K562 (cell line): ENCODE data around the gene RBL1. TPM values are rescaled to one million over a fixed set of nuclear protein-coding genes. Genes with fewer than 3 reads are reported as not detected.
A peak's percentile ranks its signal among the peaks of the same experiment; 100 is the strongest.

Experiments used
- ARID1B ChIP-seq: fragments of 450-650 bp; IDR thresholded peaks from 2 replicates; pipeline ENCODE4 v1.6.1; 2016; ENCODE audit warnings: antibody characterized with exemption, mild to moderate bottlenecking, inconsistent platforms
- ATF1 ChIP-seq, 2 experiments: fragments of 450-650 bp in 1 of 2; IDR thresholded peaks; 2 replicates each; pipeline ENCODE4 v1.6.1; 2016; ENCODE audit warnings: missing compliant biosample characterization in 1 of 2, missing genetic modification characterization in 1 of 2
- ATF7 ChIP-seq: fragments of 450-650 bp; IDR thresholded peaks from 2 replicates; pipeline ENCODE4 v1.7.1; 2014; ENCODE audit warnings: mild to moderate bottlenecking, moderate library complexity
- C11orf30 ChIP-seq: fragments of 450-650 bp; IDR thresholded peaks from 2 replicates; pipeline ENCODE4 v1.6.1; 2016; ENCODE audit warnings: low read depth, mild to moderate bottlenecking
- CC2D1A ChIP-seq: fragments of 450-650 bp; IDR thresholded peaks from 2 replicates; pipeline ENCODE4 v1.6.1; 2017; ENCODE audit warnings: mild to moderate bottlenecking
- DIDO1 ChIP-seq: fragments of 450-650 bp; IDR thresholded peaks from 2 replicates; pipeline ENCODE4 v1.6.1; 2016; ENCODE audit warnings: low read depth, missing biosample characterization, missing genetic modification characterization
- EHMT2 ChIP-seq: fragments of 450-650 bp; IDR thresholded peaks from 2 replicates; pipeline ENCODE4 v1.6.1; 2018; ENCODE audit warnings: antibody characterized with exemption
- ESRRA ChIP-seq: fragments of 450-650 bp; IDR thresholded peaks from 2 replicates; pipeline ENCODE4 v1.6.1; 2014; ENCODE audit warnings: low read depth, mild to moderate bottlenecking, moderate library complexity, borderline replicate concordance
- FOXK1 ChIP-seq: sonication (generic); formaldehyde crosslinking; IDR thresholded peaks from 2 replicates; pipeline ENCODE4 v1.8.0; 2022; ENCODE audit warnings: missing genetic modification reagents, mild to moderate bottlenecking, borderline replicate concordance
- HOXB6 ChIP-seq: fragments of 250-450 bp; sonication (Bioruptor Pico); IDR thresholded peaks from 2 replicates; pipeline ENCODE4 v1.5.1; 2022; ENCODE audit warnings: mild to moderate bottlenecking, borderline replicate concordance
- KAT2B ChIP-seq: IDR thresholded peaks from one replicate; pipeline ENCODE4 v1.6.1; 2012; ENCODE audit warnings: low read depth, mild to moderate bottlenecking, control low read depth, inconsistent platforms, low read length, moderate library complexity
- KAT7 ChIP-seq: sonication (generic); formaldehyde crosslinking; IDR thresholded peaks from 2 replicates; pipeline ENCODE4 v1.8.0; 2022; ENCODE audit warnings: missing genetic modification reagents, mild to moderate bottlenecking, borderline replicate concordance
- L3MBTL2 ChIP-seq: fragments of 450-650 bp; IDR thresholded peaks from 2 replicates; pipeline ENCODE4 v1.6.1; 2016; ENCODE audit warnings: mild to moderate bottlenecking, moderate library complexity
- MTA2 ChIP-seq: fragments of 450-650 bp; IDR thresholded peaks from 2 replicates; pipeline ENCODE4 v1.6.1; 2016; ENCODE audit warnings: low read depth
- NR4A1 ChIP-seq, 2 experiments: fragments of 250-450 bp in 1 of 2; fragments of 450-650 bp in 1 of 2; sonication (Bioruptor Pico) in 1 of 2; IDR thresholded peaks; 2 replicates each; pipeline versions ENCODE4 v1.4.0 to v1.6.1; 2016 to 2020; ENCODE audit warnings: mild to moderate bottlenecking in 2 of 2, missing compliant biosample characterization in 1 of 2, missing genetic modification characterization in 1 of 2, moderate library complexity in 1 of 2
- POLR2A ChIP-seq: fragments of 450-650 bp; conservative IDR thresholded peaks from 2 replicates; pipeline ENCODE4 v1.6.1; 2016
- POLR2G ChIP-seq: fragments of 200-400 bp; formaldehyde crosslinking; IDR thresholded peaks from 2 replicates; pipeline ENCODE4 v1.6.1; 2017; ENCODE audit warnings: low read depth, mild to moderate bottlenecking, antibody characterized with exemption, low read length, moderate library complexity
- PRMT5 ChIP-seq: sonication (generic); formaldehyde crosslinking; IDR thresholded peaks from 2 replicates; pipeline ENCODE4 v1.5.0; 2020; ENCODE audit warnings: missing genetic modification reagents
- RUNX1 ChIP-seq: sonication (generic); IDR thresholded peaks from 2 replicates; pipeline ENCODE4 v1.6.1; 2016; ENCODE audit warnings: antibody characterized with exemption, low read depth
- SMARCA5 ChIP-seq: fragments of 450-650 bp; IDR thresholded peaks from 2 replicates; pipeline ENCODE4 v1.6.1; 2016
- SREBF1 ChIP-seq: fragments of 150-350 bp; IDR thresholded peaks from 2 replicates; pipeline ENCODE4 v1.6.1; 2014; ENCODE audit warnings: antibody characterized with exemption, low read depth, low read length, borderline replicate concordance
- ZNF445 ChIP-seq: fragments of 250-450 bp; sonication (Bioruptor Pico); IDR thresholded peaks from 2 replicates; pipeline ENCODE4 v1.4.0; 2020; ENCODE audit warnings: low read depth, mild to moderate bottlenecking, moderate library complexity
- ZNF785 ChIP-seq: fragments of 250-450 bp; sonication (Bioruptor Pico); IDR thresholded peaks from 2 replicates; pipeline ENCODE4 v1.4.0; 2020; ENCODE audit warnings: mild to moderate bottlenecking
- ZSCAN32 ChIP-seq: fragments of 450-650 bp; formaldehyde crosslinking; IDR thresholded peaks from 2 replicates; pipeline ENCODE4 v1.4.0; 2020; ENCODE audit warnings: mild to moderate bottlenecking, moderate library complexity
- polyA plus RNA-seq, 8 experiments: library from polyadenylated mRNA; depleted of rRNA in 4 of 8; stranded (reverse) in 5 of 8; unstranded in 3 of 8; fragments of >200 nt; fragmentation: Nextera tagmentation in 2 of 8; fragmentation: Illumina TruSeq in 1 of 8; extraction: Ambion mirVana in 2 of 8; extraction: Trizol in 1 of 8; gene quantifications; 2 replicates each; pipeline versions ENCODE4 v1.2.1 to v1.2.3, GENCODE V29; 2011 to 2014; ENCODE audit warnings: inconsistent platforms in 1 of 8, missing spikeins in 1 of 8
- total RNA-seq, 7 experiments: library from RNA; depleted of rRNA in 6 of 7; stranded (reverse); fragments of >200 nt in 6 of 7; fragmentation: Illumina TruSeq in 2 of 7; extraction: Trizol in 2 of 7; gene quantifications; 2 replicates each; pipeline versions ENCODE4 v1.2.1 to v1.2.3, GENCODE V29; 2011 to 2021; ENCODE audit warnings: low replicate concordance in 1 of 7
- TF ChIP-seq, protein P1 (sequence below): fragments of 150-350 bp; IDR thresholded peaks from 2 replicates; pipeline ENCODE4 v1.6.1; 2014; ENCODE audit warnings: low read depth, mild to moderate bottlenecking, low read length, borderline replicate concordance
- TF ChIP-seq, protein P2 (sequence below): fragments of 250-450 bp; sonication (Bioruptor Pico); IDR thresholded peaks from 2 replicates; pipeline ENCODE4 v1.4.0; 2020; ENCODE audit warnings: mild to moderate bottlenecking

RBL1 gene
- total and polyA plus RNA-seq, 9 of the 15 experiments (the other 6 are each of a cell fraction or from before 2014, with no cell fraction given), result 4.0 to 25.9 (median 15.6) TPM

DNA sequence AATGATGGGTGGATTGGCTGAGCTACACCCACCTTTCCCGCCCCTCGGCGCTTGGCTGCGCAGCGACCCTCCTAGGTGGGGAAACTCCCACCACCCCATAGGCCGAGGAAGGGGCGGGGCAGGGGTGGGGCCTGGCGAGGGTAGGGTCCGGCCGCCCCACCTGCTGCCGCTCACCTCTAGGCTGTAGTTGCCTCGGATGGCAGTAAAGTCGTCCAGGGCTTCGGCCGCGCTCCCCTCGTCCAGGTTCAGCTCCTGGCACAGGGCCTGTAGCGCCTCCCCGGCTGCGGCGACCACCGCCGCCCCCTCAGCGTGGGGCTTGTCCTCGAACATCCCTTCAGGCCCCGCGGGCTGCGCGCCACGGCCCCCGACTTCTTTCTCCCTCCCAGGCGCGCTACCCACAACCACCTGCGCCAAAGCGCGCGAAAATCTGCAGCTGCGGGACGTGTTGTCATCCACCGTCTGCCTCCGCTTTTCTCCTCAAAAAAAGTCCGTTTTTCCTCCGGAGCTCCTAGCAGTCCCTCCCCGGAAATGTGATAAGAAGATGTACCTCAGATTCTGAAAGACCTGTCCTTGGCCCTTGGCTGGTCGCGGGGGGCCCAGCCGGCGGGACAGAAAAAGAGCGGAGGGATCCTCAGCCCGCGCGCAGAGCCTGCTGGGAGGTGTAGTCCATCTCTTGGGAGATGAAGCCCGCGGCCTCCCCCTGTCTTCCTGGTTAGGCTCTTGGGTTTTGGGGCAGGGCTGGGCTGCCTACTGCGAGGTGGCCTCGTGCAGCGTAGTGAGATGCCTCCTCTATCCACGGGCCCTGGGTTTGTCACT, at the start of gene RBL1 (continued):
- TF ChIP-seq, protein P1, sequence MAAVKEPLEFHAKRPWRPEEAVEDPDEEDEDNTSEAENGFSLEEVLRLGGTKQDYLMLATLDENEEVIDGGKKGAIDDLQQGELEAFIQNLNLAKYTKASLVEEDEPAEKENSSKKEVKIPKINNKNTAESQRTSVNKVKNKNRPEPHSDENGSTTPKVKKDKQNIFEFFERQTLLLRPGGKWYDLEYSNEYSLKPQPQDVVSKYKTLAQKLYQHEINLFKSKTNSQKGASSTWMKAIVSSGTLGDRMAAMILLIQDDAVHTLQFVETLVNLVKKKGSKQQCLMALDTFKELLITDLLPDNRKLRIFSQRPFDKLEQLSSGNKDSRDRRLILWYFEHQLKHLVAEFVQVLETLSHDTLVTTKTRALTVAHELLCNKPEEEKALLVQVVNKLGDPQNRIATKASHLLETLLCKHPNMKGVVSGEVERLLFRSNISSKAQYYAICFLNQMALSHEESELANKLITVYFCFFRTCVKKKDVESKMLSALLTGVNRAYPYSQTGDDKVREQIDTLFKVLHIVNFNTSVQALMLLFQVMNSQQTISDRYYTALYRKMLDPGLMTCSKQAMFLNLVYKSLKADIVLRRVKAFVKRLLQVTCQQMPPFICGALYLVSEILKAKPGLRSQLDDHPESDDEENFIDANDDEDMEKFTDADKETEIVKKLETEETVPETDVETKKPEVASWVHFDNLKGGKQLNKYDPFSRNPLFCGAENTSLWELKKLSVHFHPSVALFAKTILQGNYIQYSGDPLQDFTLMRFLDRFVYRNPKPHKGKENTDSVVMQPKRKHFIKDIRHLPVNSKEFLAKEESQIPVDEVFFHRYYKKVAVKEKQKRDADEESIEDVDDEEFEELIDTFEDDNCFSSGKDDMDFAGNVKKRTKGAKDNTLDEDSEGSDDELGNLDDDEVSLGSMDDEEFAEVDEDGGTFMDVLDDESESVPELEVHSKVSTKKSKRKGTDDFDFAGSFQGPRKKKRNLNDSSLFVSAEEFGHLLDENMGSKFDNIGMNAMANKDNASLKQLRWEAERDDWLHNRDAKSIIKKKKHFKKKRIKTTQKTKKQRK, result no peak
- no peak for TF ChIP-seq KAT2B
- TF ChIP-seq ZNF445 (CRISPR knock-in tag), result no peak
- TF ChIP-seq KAT7 (CRISPR knock-in tag), result peak; percentile 91; the same call in 1 of the 2 replicates
- TF ChIP-seq, protein P2, sequence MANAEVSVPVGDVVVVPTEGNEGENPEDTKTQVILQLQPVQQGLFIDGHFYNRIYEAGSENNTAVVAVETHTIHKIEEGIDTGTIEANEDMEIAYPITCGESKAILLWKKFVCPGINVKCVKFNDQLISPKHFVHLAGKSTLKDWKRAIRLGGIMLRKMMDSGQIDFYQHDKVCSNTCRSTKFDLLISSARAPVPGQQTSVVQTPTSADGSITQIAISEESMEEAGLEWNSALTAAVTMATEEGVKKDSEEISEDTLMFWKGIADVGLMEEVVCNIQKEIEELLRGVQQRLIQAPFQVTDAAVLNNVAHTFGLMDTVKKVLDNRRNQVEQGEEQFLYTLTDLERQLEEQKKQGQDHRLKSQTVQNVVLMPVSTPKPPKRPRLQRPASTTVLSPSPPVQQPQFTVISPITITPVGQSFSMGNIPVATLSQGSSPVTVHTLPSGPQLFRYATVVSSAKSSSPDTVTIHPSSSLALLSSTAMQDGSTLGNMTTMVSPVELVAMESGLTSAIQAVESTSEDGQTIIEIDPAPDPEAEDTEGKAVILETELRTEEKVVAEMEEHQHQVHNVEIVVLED, result peak; percentile 70
- TF ChIP-seq HOXB6 (CRISPR knock-in tag), result no peak
- peak; percentile 94 for TF ChIP-seq L3MBTL2
- no peak for TF ChIP-seq MTA2
- no peak for TF ChIP-seq EHMT2
- TF ChIP-seq ATF7, result peak; percentile 94
- 0 out of 2 replicates have a peak, but pooled peaks have one; percentile 21 for TF ChIP-seq NR4A1 (CRISPR knock-in tag; IDR thresholded peaks at IDR 0.05)
- peak; percentile 89 for TF ChIP-seq NR4A1 (tag; IDR thresholded peaks at IDR 0.05)
- peak; percentile 65; the same call in 1 of the 2 replicates for TF ChIP-seq CC2D1A
- TF ChIP-seq ESRRA, result peak; percentile 85
- TF ChIP-seq C11orf30, result peak; percentile 67
- peak; percentile 53 for TF ChIP-seq ARID1B
- no peak for TF ChIP-seq SMARCA5
- peak; percentile 68; the same call in 1 of the 2 replicates for TF ChIP-seq SREBF1
- TF ChIP-seq ATF1 (CRISPR knock-in tag; IDR thresholded peaks at IDR 0.05), result peak; percentile 50; the same call in 1 of the 2 replicates
- peak; percentile 96 for TF ChIP-seq ATF1 (tag; IDR thresholded peaks at IDR 0.05)
- TF ChIP-seq RUNX1, result no peak
- TF ChIP-seq PRMT5 (CRISPR knock-in tag), result no peak
- TF ChIP-seq POLR2A, result peak; percentile 91
- peak; percentile 96 for TF ChIP-seq FOXK1 (CRISPR knock-in tag)
- TF ChIP-seq POLR2G, result peak; percentile 97
- TF ChIP-seq DIDO1 (tag), result peak; percentile 96
- no peak for TF ChIP-seq ZNF785 (CRISPR knock-in tag)
- TF ChIP-seq ZSCAN32 (CRISPR knock-in tag), result no peak
